ENCODE results near the gene MFSD2A. TPM values are rescaled to one million over a fixed set of nuclear protein-coding genes. Genes with fewer than 3 reads are reported as not detected.

MFSD2A gene
- total RNA-seq, 4 donors from 2014 or later, result 2.0 to 79.3 (median 13.1) TPM

GRCh38 chr1:39964552-39964951, 9.6 kb downstream of the MFSD2A start:
- no peak for DNase-seq
- H3K4me1 ChIP-seq, result peaks cover 0 to 16% (median 12%) of the 10 kb centered on the region in 4 donors
- no peak overlapping the region for H3K4me3 ChIP-seq
- no peaks in the 10 kb centered on the region for H3K9me3 ChIP-seq
- intact Hi-C loops (cut with DNase I; ENCODE audit: low total_unique reads), result no loop called here
- H3K27me3 ChIP-seq, result no peaks in the 10 kb centered on the region
- H3K27ac ChIP-seq, result no peak overlapping the region
- in situ Hi-C loops (cut with MboI; ENCODE audit: low pct_ligation_motif_present in 1 of 4, low pct_unique_long_range_greater_than_20kb in 1 of 4, low sequenced_read_pairs in 3 of 4), result no loop called here
- H3K36me3 ChIP-seq, result no peaks in the 10 kb centered on the region
- WGBS, 2 donors (ENCODE audit: low coverage in 1 of 2), result 89 to 94% methylated on average over 3 to 4 of the region's 4 CpGs
- TF ChIP-seq, protein P1, sequence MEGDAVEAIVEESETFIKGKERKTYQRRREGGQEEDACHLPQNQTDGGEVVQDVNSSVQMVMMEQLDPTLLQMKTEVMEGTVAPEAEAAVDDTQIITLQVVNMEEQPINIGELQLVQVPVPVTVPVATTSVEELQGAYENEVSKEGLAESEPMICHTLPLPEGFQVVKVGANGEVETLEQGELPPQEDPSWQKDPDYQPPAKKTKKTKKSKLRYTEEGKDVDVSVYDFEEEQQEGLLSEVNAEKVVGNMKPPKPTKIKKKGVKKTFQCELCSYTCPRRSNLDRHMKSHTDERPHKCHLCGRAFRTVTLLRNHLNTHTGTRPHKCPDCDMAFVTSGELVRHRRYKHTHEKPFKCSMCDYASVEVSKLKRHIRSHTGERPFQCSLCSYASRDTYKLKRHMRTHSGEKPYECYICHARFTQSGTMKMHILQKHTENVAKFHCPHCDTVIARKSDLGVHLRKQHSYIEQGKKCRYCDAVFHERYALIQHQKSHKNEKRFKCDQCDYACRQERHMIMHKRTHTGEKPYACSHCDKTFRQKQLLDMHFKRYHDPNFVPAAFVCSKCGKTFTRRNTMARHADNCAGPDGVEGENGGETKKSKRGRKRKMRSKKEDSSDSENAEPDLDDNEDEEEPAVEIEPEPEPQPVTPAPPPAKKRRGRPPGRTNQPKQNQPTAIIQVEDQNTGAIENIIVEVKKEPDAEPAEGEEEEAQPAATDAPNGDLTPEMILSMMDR (IDR thresholded peaks at IDR 0.05), result no peak
- TF ChIP-seq POLR2A (IDR thresholded peaks at IDR 0.05) (no peak), EP300 (IDR thresholded peaks at IDR 0.05; ENCODE audit: low read depth) (no peak), POLR2AphosphoS5 (IDR thresholded peaks at IDR 0.05) (no peak)

DNA sequence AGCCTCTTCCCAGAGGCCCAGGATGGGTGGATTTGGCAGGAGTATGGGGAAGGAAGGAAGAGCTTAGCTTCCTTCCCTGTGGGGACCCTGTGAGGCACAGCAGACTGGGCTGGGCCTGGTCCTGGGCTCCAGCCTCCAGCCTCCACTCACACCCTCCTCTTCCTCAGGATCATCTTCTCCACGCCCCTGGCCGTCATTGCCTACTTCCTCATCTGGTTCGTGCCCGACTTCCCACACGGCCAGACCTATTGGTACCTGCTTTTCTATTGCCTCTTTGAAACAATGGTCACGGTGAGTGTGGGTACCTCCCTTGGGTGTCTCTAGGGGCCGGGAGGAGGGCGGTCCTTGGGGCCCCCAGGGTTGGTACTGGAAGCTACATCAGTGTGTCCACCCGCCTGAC, 10.1 kb downstream of the MFSD2A start:
- 80 to 91% methylated on average over 1 to 9 of the region's 9 CpGs for WGBS, 2 donors (ENCODE audit: low coverage in 1 of 2)
- Histone ChIP-seq H3K36me3 (no peaks in the 10 kb centered on the region), H3K4me3 (no peak overlapping the region), H3K27me3 (no peaks in the 10 kb centered on the region), H3K4me1 (peaks cover 0 to 15% (median 10%) of the 10 kb centered on the region in 4 donors), H3K9me3 (no peaks in the 10 kb centered on the region), H3K27ac (no peak overlapping the region)
- no peak for DNase-seq
- intact Hi-C loops (cut with DNase I; ENCODE audit: low total_unique reads), result no loop called here
- in situ Hi-C loops (cut with MboI; ENCODE audit: low pct_ligation_motif_present in 1 of 4, low pct_unique_long_range_greater_than_20kb in 1 of 4, low sequenced_read_pairs in 3 of 4), result loop anchor here in 1 of 4 donors (5.0 kb wide), 1 partner anchor 43 kb away; no protein-coding TSS in a partner anchor
- no peak for TF ChIP-seq POLR2AphosphoS5 (IDR thresholded peaks at IDR 0.05)
- TF ChIP-seq POLR2A (IDR thresholded peaks at IDR 0.05), result no peak
- TF ChIP-seq, protein P1 (IDR thresholded peaks at IDR 0.05), result no peak

DNA sequence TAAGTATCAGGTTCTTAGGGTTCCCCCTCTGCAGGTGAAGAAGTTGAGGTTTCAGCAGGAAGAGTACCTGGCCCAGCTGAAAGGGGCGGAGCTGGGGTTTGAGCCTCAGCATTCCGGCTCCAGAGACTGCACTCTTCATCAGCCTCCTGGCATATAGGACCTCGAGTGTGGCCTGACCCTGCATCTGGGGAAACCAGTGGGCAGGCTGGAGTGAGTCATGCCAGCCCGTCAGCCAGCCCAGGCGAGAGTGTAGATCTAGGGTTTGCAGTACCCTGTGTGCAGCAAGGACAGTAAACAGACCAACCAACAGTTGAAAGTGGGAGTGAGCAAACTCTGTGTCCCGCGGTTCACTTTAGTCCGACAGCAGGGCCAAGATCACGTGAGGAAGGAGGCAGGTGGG, 14.1 kb downstream of the MFSD2A start:
- 84 to 95% methylated on average over 6 to 9 of the region's 9 CpGs for WGBS, 2 donors (ENCODE audit: low coverage in 1 of 2)
- H3K27ac ChIP-seq, result no peak overlapping the region
- in situ Hi-C loops (cut with MboI; ENCODE audit: low pct_ligation_motif_present in 1 of 4, low pct_unique_long_range_greater_than_20kb in 1 of 4, low sequenced_read_pairs in 3 of 4) (loop anchor here in 1 of 4 donors (5.0 kb wide), 1 partner anchor 47 kb away; no protein-coding TSS in a partner anchor), intact Hi-C loops (cut with DNase I; ENCODE audit: low total_unique reads) (no loop called here)
- H3K4me3 ChIP-seq, result no peak overlapping the region
- H3K9me3 ChIP-seq, result no peaks in the 10 kb centered on the region
- TF ChIP-seq, protein P1 (IDR thresholded peaks at IDR 0.05), result no peak
- no peak for TF ChIP-seq POLR2AphosphoS5 (IDR thresholded peaks at IDR 0.05)
- no peak for TF ChIP-seq POLR2A (IDR thresholded peaks at IDR 0.05)
- TF ChIP-seq EP300 (IDR thresholded peaks at IDR 0.05; ENCODE audit: low read depth), result no peak
- DNase-seq, result no peak
- no peaks in the 10 kb centered on the region for H3K27me3 ChIP-seq
- H3K4me1 ChIP-seq, result peaks cover 0 to 6% (median 4%) of the 10 kb centered on the region in 4 donors
- no peaks in the 10 kb centered on the region for H3K36me3 ChIP-seq

DNA sequence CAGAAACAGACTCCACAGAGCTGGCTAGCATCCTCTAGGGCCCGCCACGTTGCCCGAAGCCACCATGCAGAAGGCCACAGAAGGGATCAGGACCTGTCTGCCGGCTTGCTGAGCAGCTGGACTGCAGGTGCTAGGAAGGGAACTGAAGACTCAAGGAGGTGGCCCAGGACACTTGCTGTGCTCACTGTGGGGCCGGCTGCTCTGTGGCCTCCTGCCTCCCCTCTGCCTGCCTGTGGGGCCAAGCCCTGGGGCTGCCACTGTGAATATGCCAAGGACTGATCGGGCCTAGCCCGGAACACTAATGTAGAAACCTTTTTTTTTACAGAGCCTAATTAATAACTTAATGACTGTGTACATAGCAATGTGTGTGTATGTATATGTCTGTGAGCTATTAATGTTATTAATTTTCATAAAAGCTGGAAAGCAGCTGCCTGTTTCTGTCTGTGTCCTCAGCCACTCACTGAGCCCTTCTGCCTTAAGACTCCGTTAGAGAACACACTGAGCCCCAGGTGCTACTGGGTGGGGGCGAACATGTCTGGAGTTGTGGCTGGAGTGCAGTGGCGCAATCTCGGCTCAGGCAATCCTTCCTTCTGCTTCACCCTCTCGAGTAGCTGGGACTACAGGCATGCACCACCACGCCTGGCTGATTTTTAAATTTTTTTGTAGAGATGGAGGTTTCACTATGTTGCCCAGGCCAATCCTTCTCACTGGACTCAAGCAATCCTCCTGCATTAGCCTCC, 14.8 kb downstream of the MFSD2A start:
- Histone ChIP-seq H3K27me3 (no peaks in the 10 kb centered on the region), H3K36me3 (no peaks in the 10 kb centered on the region), H3K4me3 (no peak overlapping the region), H3K9me3 (no peaks in the 10 kb centered on the region), H3K27ac (no peak overlapping the region), H3K4me1 (peaks cover 0 to 6% (median 3%) of the 10 kb centered on the region in 4 donors)
- in situ Hi-C loops (cut with MboI; ENCODE audit: low pct_ligation_motif_present in 1 of 4, low pct_unique_long_range_greater_than_20kb in 1 of 4, low sequenced_read_pairs in 3 of 4) (loop anchor here (5.0 to 10.0 kb wide), 6 partner anchors 45 to 155 kb away; no protein-coding TSS in a partner anchor), intact Hi-C loops (cut with DNase I; ENCODE audit: low total_unique reads) (loop anchor here (5.0 kb wide), 1 partner anchor 52 kb away; no protein-coding TSS in a partner anchor)
- no peak for DNase-seq
- WGBS, 2 donors (ENCODE audit: low coverage in 1 of 2), result 92 to 100% methylated on average over 1 to 13 of the region's 13 CpGs
- no peak for TF ChIP-seq POLR2A (IDR thresholded peaks at IDR 0.05)
- no peak for TF ChIP-seq POLR2AphosphoS5 (IDR thresholded peaks at IDR 0.05)
- no peak for TF ChIP-seq EP300 (IDR thresholded peaks at IDR 0.05; ENCODE audit: low read depth)
- TF ChIP-seq, protein P1 (IDR thresholded peaks at IDR 0.05), result no peak

All from transverse colon (tissue), 4 donors.